ENCODE results near the gene CEP131.

The CEP131 gene

DNA sequence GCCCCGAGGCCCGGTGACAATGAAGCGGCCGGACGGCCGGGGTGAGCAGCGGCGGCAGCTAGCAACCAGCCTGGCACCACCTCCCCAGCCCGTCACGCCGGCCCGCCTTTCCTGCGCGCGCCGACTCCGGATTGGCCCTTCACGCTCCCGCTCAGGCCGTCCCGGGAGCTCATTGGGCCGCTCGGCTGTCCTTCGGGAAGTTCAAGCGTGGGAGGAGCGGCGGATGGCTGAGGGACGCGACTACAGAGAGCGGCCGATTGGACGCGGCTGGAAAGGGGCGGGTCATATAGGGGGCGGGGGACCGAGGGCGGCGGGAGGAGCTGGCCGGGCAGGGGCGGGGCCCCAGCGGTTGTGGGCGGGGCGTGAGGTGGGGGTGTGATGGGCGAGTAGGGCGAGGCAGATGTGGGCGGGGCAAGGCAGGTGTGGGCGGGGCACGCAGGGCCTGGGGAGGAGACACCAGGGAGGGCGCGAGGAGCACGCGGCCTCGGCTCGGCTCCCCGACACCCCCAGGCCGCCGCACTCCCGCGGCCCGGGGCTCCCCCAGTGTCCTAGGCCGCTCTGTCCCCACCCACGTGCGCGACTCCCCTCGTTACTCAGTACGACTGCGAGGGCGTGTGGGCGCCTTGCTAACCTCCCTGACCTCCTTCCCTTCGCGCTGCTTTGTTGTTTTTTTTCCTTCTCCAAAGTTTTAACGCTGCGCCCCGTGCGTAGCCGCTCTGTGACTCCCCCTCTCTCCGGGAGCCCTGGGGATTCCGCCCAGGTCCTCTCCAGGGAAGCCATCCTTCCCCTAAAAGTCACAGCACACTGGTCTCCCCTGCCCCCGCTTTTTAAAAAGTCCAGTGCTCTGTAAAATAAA, at the start of gene CEP131:
TSS of gene CEP131 (minus strand) at position 60 of the 856 bp plus-strand sequence. CDS start 2,909 bp downstream, outside the sequence.
- peak; percentile 98 for DNase-seq (ENCODE audit: low spot score)

DNA sequence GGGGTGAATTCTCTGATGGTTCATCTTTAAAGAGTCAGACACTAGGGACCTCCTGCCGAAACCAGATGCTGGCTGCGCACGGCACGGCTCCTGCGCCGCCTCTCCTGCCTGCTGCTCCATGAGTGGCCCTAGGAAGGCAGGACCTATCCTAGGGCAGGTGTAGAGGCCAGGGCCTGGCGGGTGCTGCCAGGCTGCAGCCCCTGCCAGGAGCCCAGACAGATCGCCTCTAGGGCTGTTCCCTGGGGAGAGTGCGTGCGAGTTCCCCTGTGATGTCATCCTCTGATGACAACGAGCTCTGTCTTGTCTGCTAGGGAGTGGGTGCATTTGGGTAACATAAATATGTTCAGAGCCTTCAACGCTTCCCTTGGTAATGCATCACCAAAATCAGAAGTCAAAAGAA, 48.5 kb upstream of the CEP131 start:
- no peak for DNase-seq (ENCODE audit: low spot score)

DNA sequence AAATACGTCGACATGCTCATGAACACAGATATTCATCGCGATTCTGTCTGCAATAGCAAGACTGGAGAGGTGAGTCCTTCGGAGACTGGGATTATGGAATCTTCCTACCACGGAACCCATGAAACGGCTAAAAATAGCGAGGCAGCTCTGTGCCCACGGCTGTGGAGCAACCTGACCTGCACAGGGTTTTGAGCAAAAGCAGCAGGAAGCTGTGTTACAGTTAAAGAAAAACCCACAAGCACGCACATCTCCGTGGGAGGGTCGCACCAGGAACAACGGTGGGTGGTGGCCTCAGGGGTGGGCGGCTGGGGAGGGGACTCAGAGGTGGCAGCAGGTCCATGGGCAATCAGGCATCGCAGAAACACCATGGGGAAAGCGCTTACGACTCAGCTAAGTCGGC, 47.5 kb upstream of the CEP131 start:
- no peak for DNase-seq (ENCODE audit: low spot score)

DNA sequence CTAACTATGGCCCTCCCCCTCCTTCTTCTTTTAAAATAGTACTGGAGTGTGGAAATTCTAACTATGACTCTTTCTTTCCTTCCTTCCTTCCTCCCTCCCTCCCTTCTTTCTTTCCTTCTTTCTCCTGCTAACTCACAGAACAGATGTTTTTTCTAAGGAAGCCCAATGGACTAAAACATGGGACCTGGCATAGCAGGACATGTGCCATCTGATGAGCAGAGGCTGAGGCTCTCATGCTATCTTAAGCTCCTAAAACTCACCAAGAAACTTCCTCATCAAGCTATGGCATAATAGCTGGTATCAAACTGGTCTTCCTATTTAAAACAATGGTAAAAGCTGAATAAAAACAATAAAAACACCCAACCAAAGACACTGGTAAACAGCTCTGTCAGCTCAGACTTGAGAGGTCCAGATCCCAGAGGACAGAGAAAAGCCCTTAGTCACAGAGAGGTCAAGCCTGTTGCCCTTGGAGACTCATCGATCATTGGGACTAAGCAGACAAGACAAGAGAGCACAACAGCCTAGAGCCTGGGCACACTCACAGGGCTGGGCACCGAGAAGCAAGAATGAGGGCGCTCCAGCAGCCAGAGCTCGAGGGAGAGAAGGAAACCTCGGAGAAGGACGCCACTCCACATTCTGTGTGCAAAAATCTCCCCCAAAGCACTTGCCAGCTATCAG, 44.8 kb upstream of the CEP131 start:
- DNase-seq (ENCODE audit: low spot score): no peak

DNA sequence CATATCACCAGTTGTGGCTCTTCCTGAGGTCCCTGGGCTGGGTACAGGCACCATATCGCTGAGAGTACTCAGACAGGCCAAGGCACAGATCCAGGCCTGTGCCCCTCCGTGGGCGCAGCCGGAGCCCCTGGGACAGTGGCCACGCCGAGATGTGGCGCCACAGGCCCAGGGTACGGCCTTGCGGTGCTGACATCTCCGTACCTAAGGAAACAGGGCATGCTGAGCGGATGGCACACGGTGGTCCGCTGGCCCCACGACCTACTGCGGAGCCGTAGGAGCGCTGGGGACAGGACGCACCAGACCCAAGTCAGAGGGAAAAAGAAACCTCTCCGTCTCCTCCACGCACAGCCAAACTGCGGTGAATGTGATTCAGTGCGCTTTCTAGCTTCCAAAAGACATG, 42.8 kb upstream of the CEP131 start:
- no peak for DNase-seq (ENCODE audit: low spot score)

DNA sequence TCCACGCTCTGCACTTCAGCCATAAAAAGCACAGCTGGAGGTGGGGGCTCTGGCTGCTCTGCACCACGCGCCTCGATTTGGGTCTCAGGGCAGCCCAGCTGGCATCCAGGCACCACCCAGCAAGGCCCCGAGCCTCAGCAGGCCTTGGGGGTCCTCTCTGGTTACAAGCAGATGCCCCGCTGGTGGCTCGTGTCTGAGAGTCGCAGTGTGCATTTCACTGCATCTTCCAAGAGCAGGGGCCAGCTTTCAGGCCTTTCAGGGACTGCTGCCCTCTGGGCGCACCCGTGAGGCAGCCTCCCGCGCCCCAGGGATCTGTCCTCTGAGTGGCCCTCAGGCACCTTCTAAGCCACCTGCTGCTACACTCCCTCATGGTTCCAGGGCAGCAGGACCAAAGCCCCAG, 41.9 kb upstream of the CEP131 start:
- DNase-seq (ENCODE audit: low spot score): no peak

DNA sequence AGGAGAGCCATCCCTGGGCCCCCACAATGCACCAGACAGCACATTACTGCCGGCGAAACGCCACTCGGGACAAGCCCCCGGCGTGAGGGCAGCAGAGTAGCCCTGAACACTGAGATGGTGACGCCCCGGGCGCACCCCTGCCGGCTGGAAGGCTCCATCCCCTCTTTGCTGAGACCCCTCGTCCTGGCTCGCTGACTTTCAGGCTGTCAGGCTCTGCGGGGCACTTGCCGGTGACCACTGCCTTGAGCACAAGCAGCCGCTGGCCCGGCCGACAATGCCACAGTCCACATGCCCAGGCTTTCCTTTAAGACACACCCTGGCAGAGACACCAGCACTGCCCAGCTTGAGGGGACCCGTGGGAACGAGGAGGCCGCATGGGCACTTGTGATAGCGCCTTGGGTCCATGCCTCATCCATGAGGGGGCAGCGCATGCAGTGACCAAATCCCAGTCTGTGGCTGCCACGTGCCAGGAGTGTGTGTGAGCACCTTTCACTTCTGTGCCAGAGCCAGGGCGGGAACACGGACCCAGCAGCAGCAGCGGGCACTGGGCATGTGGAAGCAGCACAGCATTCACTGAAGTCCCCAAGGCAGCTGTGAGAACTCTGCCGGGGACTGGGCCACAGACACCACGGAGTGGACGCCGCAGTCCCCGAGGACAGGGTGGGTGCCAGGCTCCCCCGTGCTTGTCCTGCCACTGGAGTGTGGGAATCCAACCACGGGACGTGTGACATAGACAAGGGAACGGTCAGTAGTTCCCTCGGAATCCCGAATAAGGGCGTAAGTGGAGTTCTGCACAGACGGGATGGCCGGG, 40.8 kb upstream of the CEP131 start:
- no peak for DNase-seq (ENCODE audit: low spot score)

DNA sequence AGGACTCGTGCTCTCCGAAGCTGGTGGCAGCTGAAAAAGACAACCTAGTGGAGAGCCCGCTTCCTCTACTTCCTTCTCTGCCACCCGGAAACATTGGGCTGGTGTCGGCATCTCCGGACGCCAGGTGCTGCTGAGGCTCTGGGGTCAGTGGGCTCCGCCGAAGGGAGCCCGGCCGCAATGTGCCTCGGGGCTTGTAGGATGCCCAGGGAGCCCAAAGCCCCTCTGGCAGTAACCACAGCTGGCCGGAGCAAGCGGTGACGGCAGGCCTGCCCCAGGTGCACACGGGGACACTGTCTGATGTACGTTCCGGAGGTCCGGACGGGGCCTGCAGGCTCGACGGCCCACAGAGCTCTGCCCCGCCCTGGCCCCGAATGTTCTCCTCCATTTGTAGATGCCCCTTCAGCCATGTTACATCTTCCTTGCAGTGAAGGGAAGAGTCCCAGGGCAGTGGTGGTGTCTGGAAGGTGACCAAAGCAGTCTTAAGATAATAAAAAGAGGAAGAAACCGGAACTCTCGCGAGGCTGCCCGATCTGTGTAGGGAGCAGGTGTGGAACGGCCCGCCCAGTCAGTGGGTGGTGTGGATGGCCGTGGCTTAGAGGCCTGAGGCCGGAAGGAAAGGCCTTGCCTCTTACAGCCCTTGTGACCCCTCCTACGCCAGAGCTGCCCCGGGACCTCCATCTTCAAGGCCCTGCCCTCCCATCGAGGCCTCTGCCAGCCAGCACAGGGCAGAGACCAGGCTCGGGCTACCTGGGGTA, 39.0 kb upstream of the CEP131 start:
- DNase-seq (ENCODE audit: low spot score): no peak

DNA sequence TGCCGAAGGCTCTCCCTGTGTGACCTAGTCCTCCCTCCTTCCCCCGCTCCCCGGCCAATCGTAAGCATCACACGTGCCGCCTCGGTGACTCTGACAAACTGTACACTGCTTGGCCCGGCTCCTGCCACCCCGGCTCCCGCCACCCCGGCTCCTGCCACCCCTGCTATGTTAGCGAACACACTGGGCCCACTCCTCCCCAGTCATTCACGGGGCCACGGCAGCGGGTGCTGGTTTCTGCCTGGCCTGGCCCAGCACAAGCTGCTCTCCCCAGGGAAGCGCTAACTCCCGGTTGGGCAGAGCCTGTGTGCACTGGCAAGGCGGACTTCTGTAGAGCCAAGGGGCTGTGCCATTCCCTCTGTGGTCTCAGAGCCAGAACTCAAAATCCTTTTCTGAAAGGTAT, 38.3 kb upstream of the CEP131 start:
- DNase-seq (ENCODE audit: low spot score): no peak

DNA sequence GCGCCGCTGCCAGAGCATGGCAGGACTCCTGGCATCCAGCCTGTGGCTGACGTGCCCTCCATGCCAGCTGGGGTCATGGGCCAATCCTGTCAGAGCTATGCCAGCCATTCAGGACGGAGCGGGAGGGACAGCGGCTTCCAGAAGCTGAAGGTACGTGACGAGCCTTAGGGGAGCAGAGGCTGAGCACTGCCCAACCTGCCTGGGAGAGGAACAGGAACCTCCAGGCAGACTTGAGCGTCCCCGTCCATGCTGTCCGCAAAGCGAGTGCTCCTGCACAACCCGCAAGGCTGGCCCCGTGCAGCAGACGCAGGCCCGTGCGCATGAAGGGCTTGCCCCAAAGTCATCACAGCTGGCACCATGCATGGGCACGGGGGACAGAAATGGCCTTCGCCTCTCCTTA, 37.9 kb upstream of the CEP131 start:
- no peak for DNase-seq (ENCODE audit: low spot score)

DNA sequence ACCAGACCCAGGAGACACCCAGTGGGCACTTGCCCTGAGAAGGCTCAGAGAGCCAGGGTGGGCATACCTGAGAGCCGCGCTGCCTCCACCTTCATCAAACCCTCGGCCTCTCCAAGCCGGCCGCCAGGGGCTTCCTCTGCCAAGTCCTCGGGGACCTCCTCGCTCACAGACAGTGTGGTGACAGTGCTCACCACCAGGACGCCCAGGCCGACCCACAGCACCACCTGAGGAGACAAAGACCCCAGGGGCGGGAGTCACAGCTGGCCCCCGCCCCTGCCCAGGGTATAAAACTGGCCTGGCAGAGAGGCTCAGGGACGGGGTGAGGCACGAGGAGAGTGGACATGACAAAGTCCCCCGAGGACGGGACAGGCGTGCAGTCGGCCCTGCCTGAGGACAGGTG, 37.4 kb upstream of the CEP131 start:
- DNase-seq (ENCODE audit: low spot score): no peak

DNA sequence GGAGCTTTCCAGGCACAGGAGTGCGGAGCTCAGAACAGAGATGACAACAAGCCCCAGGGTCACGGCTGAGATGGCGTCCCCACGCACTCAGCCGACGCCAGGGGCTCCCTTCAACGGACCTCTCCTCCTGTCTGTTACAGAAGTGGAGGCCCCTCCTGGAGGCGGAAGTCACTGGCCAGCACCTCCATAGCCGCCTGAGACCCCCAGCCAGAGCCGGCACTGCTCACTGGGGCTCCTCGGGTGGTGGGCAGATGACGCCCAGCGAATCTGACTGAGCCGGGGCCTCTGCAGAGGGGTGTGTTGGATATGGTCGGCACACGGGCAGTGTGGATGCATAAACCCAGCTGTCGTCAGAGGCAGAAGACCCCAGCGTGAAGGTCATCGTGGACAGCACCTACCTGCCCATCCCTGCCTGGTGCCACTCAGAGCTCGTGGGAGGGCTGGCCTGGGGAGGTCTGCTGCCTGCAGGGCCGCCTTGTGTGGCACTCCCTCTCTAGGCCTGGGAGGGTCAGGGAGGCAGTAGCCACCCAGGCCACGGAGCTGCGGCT, 36.4 kb upstream of the CEP131 start:
- DNase-seq (ENCODE audit: low spot score): no peak

DNA sequence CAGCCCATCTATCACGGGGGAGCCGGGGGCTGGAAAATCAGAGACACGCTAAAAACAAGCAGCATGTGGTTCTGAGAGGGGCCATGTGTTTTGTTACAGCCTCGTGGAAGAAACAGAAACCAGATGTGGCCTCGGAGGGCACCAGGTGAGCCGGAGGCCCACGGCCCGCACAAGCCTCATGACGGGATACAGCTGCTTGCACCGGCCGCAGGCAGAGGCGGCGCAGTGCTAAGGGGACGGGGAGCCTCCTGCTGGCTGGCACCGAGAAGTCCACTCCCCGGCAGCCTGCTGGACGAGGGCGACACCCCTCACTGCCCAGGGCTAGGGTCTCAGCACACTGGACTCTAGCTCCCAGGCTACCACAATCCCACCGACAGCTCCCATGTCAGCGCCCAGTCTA, 35.5 kb upstream of the CEP131 start:
- no peak for DNase-seq (ENCODE audit: low spot score)

DNA sequence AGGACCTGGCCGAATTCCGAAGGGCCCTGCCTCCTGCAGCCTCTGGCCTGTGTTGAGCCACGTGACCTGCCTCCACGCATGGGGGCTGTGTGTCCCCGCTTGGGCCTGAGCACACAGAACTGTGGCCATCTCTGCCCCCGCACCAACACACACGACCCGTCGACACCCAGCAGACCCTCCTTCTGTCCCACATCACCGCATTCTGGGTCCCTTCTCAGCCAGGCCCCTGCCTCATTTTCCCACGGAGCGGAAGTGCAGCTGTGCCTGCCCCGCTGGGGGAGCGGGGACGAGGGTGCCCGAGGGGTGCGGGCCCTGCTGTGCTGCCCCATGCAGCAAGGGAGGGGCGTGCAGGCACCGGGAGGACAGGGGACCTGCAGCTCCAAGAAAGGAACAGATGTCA, 34.8 kb upstream of the CEP131 start:
- no peak for DNase-seq (ENCODE audit: low spot score)

DNA sequence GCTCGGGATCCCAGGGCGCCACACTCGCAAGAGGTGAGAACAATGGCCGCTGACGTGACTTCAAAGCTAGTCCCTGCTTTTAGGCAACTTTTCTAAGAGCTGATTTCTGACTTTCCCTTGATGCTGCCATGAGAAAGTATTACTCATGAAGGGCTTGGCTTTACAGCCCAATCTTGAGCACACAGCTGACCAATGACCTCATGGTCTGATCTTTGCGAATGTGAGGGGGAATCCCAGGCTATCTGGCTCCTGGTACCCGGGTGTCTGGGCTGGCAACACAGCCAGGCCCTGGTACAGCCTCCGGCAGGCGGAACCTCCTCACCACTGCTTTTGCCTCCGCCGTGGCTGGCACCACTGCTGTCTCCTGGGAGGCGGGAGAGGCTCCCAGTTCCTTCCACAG, 33.9 kb upstream of the CEP131 start:
- no peak for DNase-seq (ENCODE audit: low spot score)

DNA sequence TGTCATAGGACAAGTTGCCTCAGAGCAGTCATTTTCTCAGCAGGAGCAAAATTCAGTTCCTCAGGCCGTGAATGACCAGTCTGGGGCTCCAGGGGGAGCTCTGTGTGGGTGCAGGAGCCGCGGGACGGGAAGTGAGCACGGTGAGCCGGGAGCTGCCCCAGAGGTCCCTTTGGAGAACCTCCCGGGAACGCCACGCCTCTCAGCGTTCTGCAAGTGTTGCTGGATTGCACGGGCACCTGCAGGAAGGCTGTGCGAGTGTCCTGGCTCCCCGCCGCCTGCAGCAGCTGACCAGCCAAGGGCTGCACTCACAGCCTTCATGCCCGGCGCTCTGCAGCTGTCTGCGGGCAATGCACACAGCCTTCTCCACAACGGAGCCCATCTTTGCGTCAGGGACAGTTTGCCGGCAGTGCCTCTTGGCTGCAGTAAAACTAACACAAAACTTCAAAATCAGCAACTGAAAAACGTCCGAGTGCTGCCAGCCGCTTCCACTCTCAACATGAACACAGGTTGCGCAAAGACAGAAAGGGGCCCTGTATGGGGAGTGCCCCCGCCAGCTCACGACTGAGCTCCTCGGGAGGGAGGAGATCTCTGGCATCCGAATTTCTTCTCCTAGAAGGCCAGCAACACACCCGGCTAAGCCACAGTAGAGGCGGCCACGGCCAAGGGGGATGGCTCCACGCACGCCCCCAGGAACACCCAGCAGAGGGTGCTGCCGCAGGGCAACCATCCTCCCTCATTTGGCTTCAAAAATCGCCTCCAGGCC, 32.4 kb upstream of the CEP131 start:
- DNase-seq (ENCODE audit: low spot score): no peak

DNA sequence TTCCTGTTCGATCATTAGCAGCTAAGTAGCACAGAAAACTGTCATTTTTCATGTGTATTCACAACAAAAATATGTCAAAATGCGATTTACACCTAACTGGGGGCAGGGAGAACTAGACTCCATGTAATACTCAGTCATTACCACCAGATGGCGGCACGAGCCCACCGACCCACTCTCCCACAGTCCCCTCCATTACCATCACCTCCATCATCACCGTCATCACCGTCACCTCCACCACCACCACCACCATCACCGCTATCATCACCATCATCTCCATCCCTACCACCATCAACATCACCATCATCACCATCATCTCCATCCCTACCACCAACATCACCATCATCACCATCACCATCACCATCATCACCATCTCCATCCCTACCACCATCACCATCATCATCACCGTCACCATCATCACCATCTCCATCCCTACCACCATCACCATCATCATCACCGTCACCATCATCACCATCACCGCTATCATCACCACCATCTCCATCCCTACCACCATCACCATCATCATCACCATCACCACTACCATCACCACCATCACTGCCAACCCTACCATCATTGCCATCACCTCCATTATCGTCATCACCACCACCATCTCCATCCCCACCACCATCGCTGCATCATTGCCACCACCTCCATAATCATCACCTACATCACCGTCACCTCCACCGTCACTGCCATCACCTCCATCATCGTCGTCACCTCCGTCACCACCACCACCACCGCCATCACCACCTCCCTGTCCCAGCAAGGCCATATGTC, 30.8 kb upstream of the CEP131 start:
- DNase-seq (ENCODE audit: low spot score): no peak

DNA sequence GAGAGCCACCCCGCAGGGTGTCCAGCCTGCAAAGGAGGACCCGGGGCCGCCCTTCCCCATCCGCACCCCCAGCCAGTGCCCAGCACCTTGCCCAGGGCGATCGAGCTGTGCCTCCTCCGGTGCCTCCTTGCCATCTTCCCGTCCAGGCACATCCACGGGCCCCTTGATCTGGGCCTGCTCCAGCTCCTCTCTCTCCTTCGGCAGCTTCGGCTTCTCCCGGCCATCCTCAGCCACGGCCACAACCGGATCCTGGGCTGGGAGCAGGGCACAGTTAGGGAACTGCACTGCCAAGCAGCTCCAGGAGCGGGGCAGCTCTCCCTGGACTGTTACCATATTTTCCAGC, 30.2 kb upstream of the CEP131 start:
- no peak for DNase-seq (ENCODE audit: low spot score)

DNA sequence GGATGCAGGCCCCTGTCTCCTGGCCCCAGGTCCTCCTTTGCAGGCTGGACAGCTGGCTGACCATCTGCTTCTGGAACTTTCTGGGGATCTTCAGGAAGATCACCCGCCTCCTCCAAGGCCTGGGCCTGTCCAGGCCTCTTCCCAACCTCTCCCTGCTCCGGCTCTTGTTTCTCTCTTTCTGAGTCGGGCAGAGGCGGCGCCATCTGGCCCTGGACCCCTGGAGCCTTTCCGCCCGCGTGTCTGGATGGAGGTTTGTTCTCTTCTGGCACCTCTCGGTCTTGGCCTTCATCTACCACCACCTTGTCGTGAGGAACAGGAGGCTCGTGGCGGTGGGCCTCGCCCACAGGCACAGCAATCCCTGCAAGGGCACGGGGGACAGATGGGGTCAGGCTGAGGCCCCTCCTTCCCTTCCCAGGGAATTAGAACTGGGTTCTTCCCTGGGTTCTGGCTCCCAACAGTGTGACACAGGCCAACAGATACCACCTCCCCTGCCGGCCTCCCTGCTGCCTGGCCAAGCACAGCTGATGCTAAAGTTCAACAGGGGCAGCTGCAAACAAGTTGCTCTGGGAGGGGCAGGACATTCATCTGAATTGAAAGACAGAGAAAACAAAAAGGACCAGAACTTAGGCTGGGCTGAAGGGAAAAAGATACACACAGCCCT, 29.7 kb upstream of the CEP131 start:
- no peak for DNase-seq (ENCODE audit: low spot score)

All from left forelimb (tissue), 1 donor.